Measurements from ENCODE around the gene GOSR2. TPM values are rescaled to one million over a fixed set of nuclear protein-coding genes. Genes with fewer than 3 reads are reported as not detected.

Gene GOSR2
- total RNA-seq (10 to 100 TPM; 32.3 to 69.0 (median 46.8) TPM), polyA plus RNA-seq (10 to 100 TPM; 14.4 to 69.2 (median 17.9) TPM)
- long read RNA-seq, donor 1, transcript GOSR2-232 (6 exons, 3,964 nt), result major isoform, 15 of 23 reads
- long read RNA-seq, donor 1, partial matches to known transcripts, result 0 of 23 reads
- long read RNA-seq, donor 1, other reads (novel, unspliced or antisense), result 0 of 23 reads
- long read RNA-seq, donor 2, transcript GOSR2-232 (6 exons, 3,964 nt), result major isoform, 6 of 19 reads
- long read RNA-seq, donor 2, partial matches to known transcripts, result 6 of 19 reads
- long read RNA-seq, donor 2, other reads (novel, unspliced or antisense), result 0 of 19 reads
- long read RNA-seq, donor 3, transcript GOSR2-232 (6 exons, 3,964 nt), result major isoform, 9 of 20 reads
- long read RNA-seq, donor 3, partial matches to known transcripts, result 0 of 20 reads
- long read RNA-seq, donor 3, other reads (novel, unspliced or antisense), result 0 of 20 reads
- long read RNA-seq, donor 4, transcript GOSR2-232 (6 exons, 3,964 nt), result major isoform, 15 of 27 reads
- long read RNA-seq, donor 4, partial matches to known transcripts, result 0 of 27 reads
- long read RNA-seq, donor 4, other reads (novel, unspliced or antisense), result 2 of 27 reads
- long read RNA-seq, donor 5, transcript GOSR2-232 (6 exons, 3,964 nt), result major isoform, 52 of 73 reads
- long read RNA-seq, donor 5, transcript GOSR2-215 (6 exons, 2,683 nt), result minor isoform, 5 of 73 reads
- long read RNA-seq, donor 5, partial matches to known transcripts, result 2 of 73 reads
- long read RNA-seq, donor 5, other reads (novel, unspliced or antisense), result 2 of 73 reads
- long read RNA-seq, donor 6, transcript GOSR2-232 (6 exons, 3,964 nt), result major isoform, 7 of 12 reads
- long read RNA-seq, donor 6, partial matches to known transcripts, result 0 of 12 reads
- long read RNA-seq, donor 6, other reads (novel, unspliced or antisense), result 0 of 12 reads
- long read RNA-seq, donor 7, partial matches to known transcripts, result 0 of 7 reads
- long read RNA-seq, donor 7, other reads (novel, unspliced or antisense), result 0 of 7 reads
- long read RNA-seq, donor 8, transcript GOSR2-232 (6 exons, 3,964 nt), result major isoform, 5 of 14 reads
- long read RNA-seq, donor 8, partial matches to known transcripts, result 0 of 14 reads
- long read RNA-seq, donor 8, other reads (novel, unspliced or antisense), result 0 of 14 reads
- long read RNA-seq, donor 9, transcript GOSR2-232 (6 exons, 3,964 nt), result major isoform, 8 of 12 reads
- long read RNA-seq, donor 9, partial matches to known transcripts, result 0 of 12 reads
- long read RNA-seq, donor 9, other reads (novel, unspliced or antisense), result 0 of 12 reads
- long read RNA-seq, donor 10, transcript GOSR2-232 (6 exons, 3,964 nt), result major isoform, 6 of 12 reads
- long read RNA-seq, donor 10, partial matches to known transcripts, result 0 of 12 reads
- long read RNA-seq, donor 10, other reads (novel, unspliced or antisense), result 0 of 12 reads

- peaks cover 14 to 36% of the 10 kb centered on the region in 2 donors for H3K4me1 ChIP-seq (replicated peaks in 1 of 2)
- peak within 1 kb of the TSS; percentile 79 to 97 (median 92) for H3K27ac ChIP-seq
- DNase-seq, result peak; percentile 84 to 90 (median 88)
- 0 to 1% (median 0%) methylated on average over 34 to 52 of the region's 52 CpGs for WGBS, 4 donors
- intact Hi-C loops (cut with DNase I), result no loop called here
- no peaks in the 10 kb centered on the region for H3K36me3 ChIP-seq (replicated peaks in 1 of 2)
- no peaks in the 10 kb centered on the region for H3K9me3 ChIP-seq (replicated peaks in 1 of 3)
- H3K4me3 ChIP-seq, result peak within 1 kb of the TSS; percentile 51 to 79 (median 65)
- TF ChIP-seq CTCF (IDR thresholded peaks at IDR 0.05) (peak in 1 of 6 experiments; percentile 14), POLR2A (IDR thresholded peaks at IDR 0.05) (peak; percentile 72 to 75)
- H3K27me3 ChIP-seq, result no peaks in the 10 kb centered on the region
Observed at GRCh38 chr17:46922804-46923635, at the start of gene GOSR2. TSS of gene GOSR2 (plus strand) at chr17:46923160. CDS start at chr17:46923193, 33 bp downstream.

GRCh38 chr17:46873941-46874645, 48.9 kb upstream of the GOSR2 start:
- H3K27me3 ChIP-seq, result no peaks in the 10 kb centered on the region
- H3K4me3 ChIP-seq, result no peak overlapping the region
- H3K4me1 ChIP-seq (replicated peaks in 1 of 2), result no peaks in the 10 kb centered on the region
- H3K36me3 ChIP-seq (replicated peaks in 1 of 2), result no peaks in the 10 kb centered on the region
- no peak overlapping the region for H3K27ac ChIP-seq
- DNase-seq, result no peak
- H3K9me3 ChIP-seq (replicated peaks in 1 of 3), result no peaks in the 10 kb centered on the region
- WGBS, 4 donors, result 81 to 85% (median 83%) methylated on average over 7 of the region's 7 CpGs
- intact Hi-C loops (cut with DNase I), result no loop called here
- no peak for TF ChIP-seq CTCF (IDR thresholded peaks at IDR 0.05)

GRCh38 chr17:46874906-46875305, 48.1 kb upstream of the GOSR2 start:
- H3K4me3 ChIP-seq, result no peak overlapping the region
- H3K27ac ChIP-seq, result no peak overlapping the region
- DNase-seq, result no peak
- TF ChIP-seq CTCF (IDR thresholded peaks at IDR 0.05) (no peak), POLR2A (IDR thresholded peaks at IDR 0.05) (no peak)
- no peaks in the 10 kb centered on the region for H3K4me1 ChIP-seq (replicated peaks in 1 of 2)
- intact Hi-C loops (cut with DNase I), result no loop called here
- 86 to 95% (median 90%) methylated on average over 15 to 16 of the region's 16 CpGs for WGBS, 4 donors
- H3K27me3 ChIP-seq, result no peaks in the 10 kb centered on the region
- H3K36me3 ChIP-seq (replicated peaks in 1 of 2), result no peaks in the 10 kb centered on the region
- H3K9me3 ChIP-seq (replicated peaks in 1 of 3), result no peaks in the 10 kb centered on the region
